Spinal cord (tissue), 10 donors: ENCODE data around the gene HDAC4. TPM values are rescaled to one million over a fixed set of nuclear protein-coding genes. Genes with fewer than 3 reads are reported as not detected.

Source experiments
- DNase-seq, 6 donors: peaks; one replicate each; pipeline versions ENCODE4 v3.0.0 to v3.0.0-alpha.2; 2013 to 2015; ENCODE audit warnings: low spot score in 6 of 6, low read depth in 4 of 6
- H3K27ac ChIP-seq: one replicate; pipeline ENCODE4 v1.5.1; 2013; ENCODE audit warnings: low read depth, low read length, control low read depth
- H3K27me3 ChIP-seq: one replicate; pipeline ENCODE4 v1.6.1; 2013; ENCODE audit warnings: low read length; ENCODE audit not compliant: control insufficient read depth, insufficient read depth
- H3K36me3 ChIP-seq: one replicate; pipeline ENCODE4 v1.6.1; 2013; ENCODE audit warnings: low read length; ENCODE audit not compliant: control insufficient read depth, insufficient read depth
- H3K4me1 ChIP-seq: one replicate; pipeline ENCODE4 v1.6.1; 2013; ENCODE audit warnings: low read length; ENCODE audit not compliant: control insufficient read depth, insufficient read depth
- H3K4me3 ChIP-seq: one replicate; pipeline ENCODE4 v1.5.1; 2013; ENCODE audit warnings: low read depth, low read length, control low read depth
- H3K9me3 ChIP-seq: one replicate; pipeline ENCODE4 v1.6.1; 2013; ENCODE audit warnings: low read length; ENCODE audit not compliant: control insufficient read depth, insufficient read depth
- WGBS: methylation state at CpG from one replicate; pipeline ENCODE4 v1.1.5; 2013; ENCODE audit warnings: missing lambda C conversion rate; ENCODE audit not compliant: insufficient coverage; 5-methylcytosine and 5-hydroxymethylcytosine counted together
- polyA plus RNA-seq, 2 donors: library from polyadenylated mRNA; unstranded; fragments of 120-200 nt; gene quantifications; one replicate each; pipeline ENCODE4 v1.2.1, GENCODE V29; 2013; ENCODE audit not compliant: insufficient read length in 2 of 2
- total RNA-seq, 2 donors: library from RNA; depleted of rRNA in 1 of 2; stranded (reverse); fragments of 120-200 nt in 1 of 2; fragments of >200 nt in 1 of 2; gene quantifications; one replicate each; pipeline versions ENCODE4 v1.2.3 to v1.2.4, GENCODE V29; 2013 to 2014
- donor health status: healthy.

The HDAC4 gene
- total and polyA plus RNA-seq, 4 donors, result 20.7 to 35.3 (median 25.4) TPM

- H3K4me3 ChIP-seq, result no peak overlapping the region
- no peak for DNase-seq
- peaks cover 48% of the 10 kb centered on the region for H3K4me1 ChIP-seq
- peaks cover 5% of the 10 kb centered on the region for H3K36me3 ChIP-seq
- H3K27me3 ChIP-seq, result no peaks in the 10 kb centered on the region
- H3K27ac ChIP-seq, result peak overlapping the region; percentile 63
- 72% methylated on average over 14 of the region's 15 CpGs for WGBS
- no peaks in the 10 kb centered on the region for H3K9me3 ChIP-seq
These were observed 161.8 kb downstream of the HDAC4 start for GRCh38 chr2:239238839-239239606.

GRCh38 chr2:239238381-239238780 lies 162.4 kb downstream of the HDAC4 start:
- Histone ChIP-seq H3K9me3 (no peaks in the 10 kb centered on the region), H3K27ac (no peak overlapping the region), H3K27me3 (no peaks in the 10 kb centered on the region), H3K36me3 (peaks cover 5% of the 10 kb centered on the region), H3K4me3 (no peak overlapping the region), H3K4me1 (peaks cover 42% of the 10 kb centered on the region)
- WGBS, result 89% methylated on average over 4 of the region's 5 CpGs
- DNase-seq, result no peak

DNA sequence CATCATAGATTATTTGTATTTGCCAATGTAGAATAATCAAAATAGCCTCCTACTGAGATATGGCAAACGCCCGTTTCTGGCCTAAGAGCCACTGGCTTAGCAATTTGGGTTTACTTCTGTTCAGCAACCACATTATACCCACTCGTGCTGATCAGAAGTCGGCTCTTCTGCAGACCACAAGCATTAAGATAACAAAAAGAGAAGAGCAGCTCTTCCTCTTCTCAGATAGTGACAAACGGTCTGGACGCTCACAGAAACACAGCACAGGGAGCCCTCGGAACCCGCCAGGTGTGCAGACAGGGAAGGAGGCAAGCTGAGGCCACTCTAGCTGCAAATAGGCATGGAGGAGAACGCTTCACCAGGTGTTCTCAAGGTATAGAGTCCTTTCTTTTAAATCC lies 164.0 kb downstream of the HDAC4 start:
- Histone ChIP-seq H3K36me3 (peaks cover 7% of the 10 kb centered on the region), H3K4me1 (peaks cover 43% of the 10 kb centered on the region), H3K27me3 (no peaks in the 10 kb centered on the region), H3K27ac (no peak overlapping the region), H3K9me3 (no peaks in the 10 kb centered on the region), H3K4me3 (no peak overlapping the region)
- DNase-seq, result no peak
- 77% methylated on average over 6 of the region's 9 CpGs for WGBS

DNA sequence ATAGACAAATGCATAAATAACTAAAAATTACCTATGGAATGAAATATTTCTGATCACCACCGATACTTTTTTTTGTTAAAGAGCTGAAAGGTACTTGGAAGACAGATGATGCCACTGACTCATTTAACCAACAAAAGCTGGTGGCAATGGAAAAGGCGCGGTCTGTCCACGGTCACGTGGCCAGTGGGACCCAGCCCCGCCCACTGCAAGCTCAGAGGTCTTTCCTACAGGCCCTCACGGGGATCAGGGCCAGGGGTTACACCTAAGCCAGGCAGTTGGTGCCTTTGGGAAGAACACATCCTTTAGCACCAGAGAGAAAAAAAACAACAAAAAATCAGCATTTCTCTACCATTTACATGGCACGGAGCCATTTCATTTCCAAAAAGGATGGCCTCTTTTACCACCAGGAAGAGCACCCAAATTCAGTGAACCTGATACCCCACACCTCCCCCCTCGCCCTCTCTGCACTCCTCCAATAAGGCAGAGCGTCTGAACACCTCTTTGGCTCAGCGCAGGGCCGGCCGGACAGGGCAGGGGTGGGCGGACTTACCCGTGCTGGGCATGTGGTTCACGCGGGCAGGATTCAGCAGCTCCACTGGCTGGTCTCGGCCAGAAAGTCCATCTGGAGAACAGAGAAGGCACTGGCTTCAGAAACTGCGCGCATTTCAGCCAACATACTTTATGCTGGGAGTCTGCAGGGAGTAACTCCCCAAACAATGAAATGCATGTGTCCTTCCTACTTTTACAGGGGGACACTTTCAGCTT lies 164.6 kb downstream of the HDAC4 start:
- H3K27ac ChIP-seq, result no peak overlapping the region
- whole genome bisulfite sequencing, result 88% methylated on average over 16 of the region's 20 CpGs

GRCh38 chr2:239235311-239235710 lies 165.5 kb downstream of the HDAC4 start:
- no peak overlapping the region for H3K27ac ChIP-seq
- WGBS, result 93% methylated on average over 11 of the region's 11 CpGs
- no peaks in the 10 kb centered on the region for H3K9me3 ChIP-seq
- peaks cover 49% of the 10 kb centered on the region for H3K4me1 ChIP-seq
- H3K27me3 ChIP-seq, result no peaks in the 10 kb centered on the region
- H3K36me3 ChIP-seq, result peaks cover 9% of the 10 kb centered on the region
- no peak overlapping the region for H3K4me3 ChIP-seq
- DNase-seq, result no peak

More for the DNA sequence above, 164.6 kb downstream of the HDAC4 start:
- H3K4me3 ChIP-seq, result no peak overlapping the region
- peaks cover 48% of the 10 kb centered on the region for H3K4me1 ChIP-seq
- no peak for DNase-seq
- no peaks in the 10 kb centered on the region for H3K9me3 ChIP-seq
- H3K36me3 ChIP-seq, result peaks cover 8% of the 10 kb centered on the region
- H3K27me3 ChIP-seq, result no peaks in the 10 kb centered on the region

DNA sequence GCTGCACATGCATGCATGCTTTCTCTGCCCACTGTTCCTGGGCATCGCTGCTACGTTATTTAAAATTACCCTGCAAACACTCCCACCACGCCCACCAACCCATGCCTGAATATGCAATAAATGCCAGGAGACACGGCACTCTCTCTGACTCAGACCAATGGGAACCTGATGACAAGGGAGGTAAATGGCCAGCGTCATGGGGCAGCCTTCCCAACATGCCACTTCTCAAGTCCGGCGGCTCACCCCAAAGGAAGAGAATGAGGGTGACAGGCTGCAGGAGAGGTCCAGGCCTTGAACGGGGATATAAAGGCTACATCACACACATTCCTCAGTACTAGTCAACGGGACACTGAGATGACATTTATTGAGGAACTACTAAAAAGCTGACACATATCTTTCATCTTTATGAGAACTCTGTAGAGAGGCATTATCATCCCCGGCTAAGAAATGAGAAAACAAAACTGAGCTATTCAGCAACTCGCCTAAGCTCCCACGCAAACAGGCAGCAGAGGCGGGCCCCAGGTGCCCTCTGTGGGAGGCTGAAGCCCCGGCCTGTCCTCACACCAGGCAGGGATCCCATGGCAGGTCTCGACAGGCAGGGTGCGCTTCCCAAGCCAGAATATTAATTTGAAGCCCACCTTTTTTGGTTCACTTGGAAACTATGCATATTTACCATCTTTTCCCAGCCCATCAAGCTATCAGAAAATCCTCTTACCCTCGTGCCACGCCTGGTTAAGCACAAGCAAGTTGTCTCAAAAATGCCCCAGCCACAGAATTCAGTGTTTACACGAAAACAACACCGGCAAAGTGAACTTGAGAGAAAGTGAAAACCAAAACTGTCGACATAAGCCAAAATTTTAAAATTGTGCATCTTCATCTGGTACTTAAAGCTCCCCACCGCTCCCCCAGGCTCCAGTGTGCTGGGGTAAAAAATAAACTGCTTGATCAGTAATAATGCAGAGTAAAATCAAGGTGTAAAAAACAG lies 166.3 kb downstream of the HDAC4 start:
- Histone ChIP-seq H3K36me3 (peaks cover 10% of the 10 kb centered on the region), H3K9me3 (no peaks in the 10 kb centered on the region), H3K27me3 (no peaks in the 10 kb centered on the region), H3K4me1 (peaks cover 46% of the 10 kb centered on the region), H3K4me3 (no peak overlapping the region), H3K27ac (no peak overlapping the region)
- DNase-seq, result no peak
- WGBS, result 75% methylated on average over 14 of the region's 22 CpGs

DNA sequence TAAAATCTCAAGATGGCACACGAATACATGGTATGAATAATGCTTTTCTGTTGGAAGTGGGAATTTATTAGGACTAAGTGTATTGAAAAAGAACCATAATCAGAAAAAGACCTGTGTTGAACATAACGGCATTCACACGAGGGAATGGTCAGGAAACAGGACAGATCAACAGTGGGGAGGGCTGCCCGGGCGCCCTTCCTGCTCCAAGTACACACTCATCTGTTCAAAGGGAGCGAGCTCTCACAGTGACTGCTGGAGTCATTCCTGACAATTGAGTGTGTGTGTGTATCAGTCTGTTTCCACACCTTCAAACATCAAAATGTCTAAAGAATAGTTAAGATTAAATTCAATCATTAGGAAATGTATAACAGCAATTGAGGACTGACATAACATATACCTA lies 167.2 kb downstream of the HDAC4 start:
- Histone ChIP-seq H3K36me3 (peaks cover 10% of the 10 kb centered on the region), H3K27me3 (no peaks in the 10 kb centered on the region), H3K4me1 (peaks cover 37% of the 10 kb centered on the region), H3K4me3 (no peak overlapping the region), H3K27ac (no peak overlapping the region), H3K9me3 (no peaks in the 10 kb centered on the region)
- no peak for DNase-seq
- WGBS, result 73% methylated on average over 3 of the region's 6 CpGs

GRCh38 chr2:239232195-239232578 lies 168.6 kb downstream of the HDAC4 start:
- peaks cover 44% of the 10 kb centered on the region for H3K4me1 ChIP-seq
- H3K27me3 ChIP-seq, result no peaks in the 10 kb centered on the region
- WGBS, result 95% methylated on average over 4 of the region's 6 CpGs
- H3K9me3 ChIP-seq, result no peaks in the 10 kb centered on the region
- H3K4me3 ChIP-seq, result no peak overlapping the region
- DNase-seq, result no peak
- H3K27ac ChIP-seq, result no peak overlapping the region
- H3K36me3 ChIP-seq, result peaks cover 17% of the 10 kb centered on the region
